ENCODE measurements around the gene NCKAP5L.

GRCh38 chr12:49877066-49877465, 48.9 kb upstream of the NCKAP5L start:
- TF ChIP-seq, protein P1, sequence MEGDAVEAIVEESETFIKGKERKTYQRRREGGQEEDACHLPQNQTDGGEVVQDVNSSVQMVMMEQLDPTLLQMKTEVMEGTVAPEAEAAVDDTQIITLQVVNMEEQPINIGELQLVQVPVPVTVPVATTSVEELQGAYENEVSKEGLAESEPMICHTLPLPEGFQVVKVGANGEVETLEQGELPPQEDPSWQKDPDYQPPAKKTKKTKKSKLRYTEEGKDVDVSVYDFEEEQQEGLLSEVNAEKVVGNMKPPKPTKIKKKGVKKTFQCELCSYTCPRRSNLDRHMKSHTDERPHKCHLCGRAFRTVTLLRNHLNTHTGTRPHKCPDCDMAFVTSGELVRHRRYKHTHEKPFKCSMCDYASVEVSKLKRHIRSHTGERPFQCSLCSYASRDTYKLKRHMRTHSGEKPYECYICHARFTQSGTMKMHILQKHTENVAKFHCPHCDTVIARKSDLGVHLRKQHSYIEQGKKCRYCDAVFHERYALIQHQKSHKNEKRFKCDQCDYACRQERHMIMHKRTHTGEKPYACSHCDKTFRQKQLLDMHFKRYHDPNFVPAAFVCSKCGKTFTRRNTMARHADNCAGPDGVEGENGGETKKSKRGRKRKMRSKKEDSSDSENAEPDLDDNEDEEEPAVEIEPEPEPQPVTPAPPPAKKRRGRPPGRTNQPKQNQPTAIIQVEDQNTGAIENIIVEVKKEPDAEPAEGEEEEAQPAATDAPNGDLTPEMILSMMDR (conservative IDR thresholded peaks at IDR 0.05; ENCODE audit: low read depth, low read length): no peak
- no peak for TF ChIP-seq EZH2 (IDR thresholded peaks at IDR 0.05; ENCODE audit: borderline replicate concordance, low read depth, low read length, poor library complexity, severe bottlenecking)
